BE2C (cell line): ENCODE measurements around the gene MARK4.

Experiments used
- DNase-seq: peaks from one replicate; pipeline ENCODE4 v3.0.0-alpha.2; 2020
- H3K27me3 ChIP-seq: fragments of 250-450 bp; sonication (Bioruptor Pico); 2 replicates; pipeline ENCODE4 v1.5.1; 2020; ENCODE audit warnings: mild to moderate bottlenecking
- H3K36me3 ChIP-seq: fragments of 250-450 bp; sonication (Bioruptor Pico); 2 replicates; pipeline ENCODE4 v1.5.1; 2020; ENCODE audit warnings: mild to moderate bottlenecking
- H3K4me1 ChIP-seq: fragments of 250-450 bp; sonication (Bioruptor Pico); 2 replicates; pipeline ENCODE4 v1.5.1; 2020
- H3K4me3 ChIP-seq: 2 replicates; pipeline ENCODE4 v1.5.1; 2011; ENCODE audit warnings: low read depth, low read length
- H3K9me3 ChIP-seq: fragments of 250-450 bp; sonication (Bioruptor Pico); 2 replicates; pipeline ENCODE4 v1.5.1; 2020
- TF ChIP-seq, protein P1 (sequence below): IDR thresholded peaks from 2 replicates; pipeline ENCODE4 v1.5.1; 2012; ENCODE audit warnings: mild to moderate bottlenecking, low read depth, low read length

The MARK4 gene

DNA sequence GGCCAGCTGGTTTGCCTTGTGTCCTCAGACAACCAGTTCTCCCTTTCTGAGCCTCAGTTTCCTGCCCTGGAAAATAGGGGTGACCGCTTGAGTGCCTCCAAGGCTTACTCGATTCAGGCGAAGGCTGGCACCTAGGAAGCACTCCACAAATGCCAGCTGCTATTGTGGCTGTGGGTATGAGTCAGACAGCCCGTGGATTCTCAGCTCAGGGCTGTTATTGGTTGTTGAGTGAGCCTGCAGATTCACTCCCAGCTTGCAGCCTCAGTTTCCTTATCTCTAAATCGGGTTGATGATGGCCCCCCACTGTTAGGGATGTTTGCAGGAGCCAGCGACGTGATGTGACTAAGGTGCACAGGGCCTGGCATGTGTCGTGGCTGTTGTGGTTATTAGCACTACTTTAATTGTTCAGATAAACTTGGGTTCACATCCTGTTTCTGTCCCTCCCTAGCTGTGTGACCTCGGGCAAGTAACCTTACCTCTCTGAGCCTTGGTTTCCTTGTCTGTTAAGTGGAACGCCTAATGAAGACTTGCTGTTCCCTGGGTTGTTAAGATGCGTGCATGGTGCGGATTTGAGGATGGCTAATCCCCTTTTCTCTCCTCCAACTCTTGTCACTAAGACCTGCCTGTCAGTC lies 2.4 kb downstream of the MARK4 start:
- TF ChIP-seq, protein P1, sequence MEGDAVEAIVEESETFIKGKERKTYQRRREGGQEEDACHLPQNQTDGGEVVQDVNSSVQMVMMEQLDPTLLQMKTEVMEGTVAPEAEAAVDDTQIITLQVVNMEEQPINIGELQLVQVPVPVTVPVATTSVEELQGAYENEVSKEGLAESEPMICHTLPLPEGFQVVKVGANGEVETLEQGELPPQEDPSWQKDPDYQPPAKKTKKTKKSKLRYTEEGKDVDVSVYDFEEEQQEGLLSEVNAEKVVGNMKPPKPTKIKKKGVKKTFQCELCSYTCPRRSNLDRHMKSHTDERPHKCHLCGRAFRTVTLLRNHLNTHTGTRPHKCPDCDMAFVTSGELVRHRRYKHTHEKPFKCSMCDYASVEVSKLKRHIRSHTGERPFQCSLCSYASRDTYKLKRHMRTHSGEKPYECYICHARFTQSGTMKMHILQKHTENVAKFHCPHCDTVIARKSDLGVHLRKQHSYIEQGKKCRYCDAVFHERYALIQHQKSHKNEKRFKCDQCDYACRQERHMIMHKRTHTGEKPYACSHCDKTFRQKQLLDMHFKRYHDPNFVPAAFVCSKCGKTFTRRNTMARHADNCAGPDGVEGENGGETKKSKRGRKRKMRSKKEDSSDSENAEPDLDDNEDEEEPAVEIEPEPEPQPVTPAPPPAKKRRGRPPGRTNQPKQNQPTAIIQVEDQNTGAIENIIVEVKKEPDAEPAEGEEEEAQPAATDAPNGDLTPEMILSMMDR, result no peak
- Histone ChIP-seq H3K4me1 (no peaks in the 10 kb centered on the region), H3K4me3 (no peak overlapping the region), H3K9me3 (no peaks in the 10 kb centered on the region), H3K36me3 (0 out of 2 replicates have a peak, but pooled peaks cover 2% of the 10 kb centered on the region), H3K27me3 (no peaks in the 10 kb centered on the region)
- no peak for DNase-seq

DNA sequence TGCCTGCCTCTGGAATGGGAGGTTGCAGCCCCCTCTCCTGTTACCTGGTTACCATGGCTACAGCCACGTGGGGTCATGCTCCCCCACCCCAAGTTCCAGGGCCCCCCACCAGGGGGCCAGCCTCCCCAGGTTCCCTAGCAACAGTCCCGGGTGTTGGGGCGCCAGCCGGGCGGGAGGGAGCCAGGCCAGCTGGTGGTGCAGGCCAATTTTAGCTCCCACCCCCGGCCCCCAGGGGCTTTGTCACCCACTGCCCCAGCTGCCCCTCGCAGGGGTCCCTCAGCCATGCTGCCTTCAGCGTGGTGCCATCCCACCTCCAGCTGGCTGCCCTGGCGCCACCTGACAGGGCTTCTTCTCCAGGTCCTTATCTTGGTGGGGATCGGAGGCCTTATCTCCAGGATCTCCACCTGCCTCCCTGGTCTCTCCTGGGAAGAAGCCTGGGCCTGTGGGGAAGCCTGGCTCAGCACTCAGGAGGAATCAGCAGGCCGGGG lies 3.0 kb downstream of the MARK4 start:
- DNase-seq, result peak; percentile 23

DNA sequence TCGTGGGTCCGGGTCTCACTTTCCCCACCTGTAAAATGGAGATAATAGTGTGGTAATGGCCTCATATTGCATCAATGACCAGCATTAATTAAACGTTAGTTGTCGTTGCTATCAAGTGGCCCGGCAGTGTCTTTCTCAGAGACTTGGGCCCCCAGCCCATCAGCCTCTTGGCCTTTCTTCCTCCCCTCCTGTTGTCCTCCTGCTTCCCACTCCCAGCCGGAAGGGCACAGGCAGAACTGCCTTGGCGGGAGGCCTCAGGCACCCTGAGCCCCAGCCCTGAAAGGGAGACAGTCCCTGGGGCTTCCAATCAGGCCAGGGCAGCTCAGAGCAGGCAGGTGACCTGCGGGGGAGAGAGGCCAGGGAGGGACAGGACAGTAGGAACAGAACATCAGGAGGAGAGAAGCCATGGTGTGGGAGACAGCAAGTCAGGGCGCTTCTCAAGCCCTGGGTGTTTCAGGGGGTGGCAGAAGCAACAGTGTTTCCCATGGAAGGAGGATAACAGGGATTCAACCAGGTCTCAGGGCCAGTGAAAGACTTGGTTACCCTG lies 4.6 kb downstream of the MARK4 start:
- H3K4me3 ChIP-seq, result no peak overlapping the region
- no peaks in the 10 kb centered on the region for H3K27me3 ChIP-seq
- no peaks in the 10 kb centered on the region for H3K4me1 ChIP-seq
- H3K9me3 ChIP-seq, result no peaks in the 10 kb centered on the region
- TF ChIP-seq, protein P1, result no peak
- no peak for DNase-seq
- peaks cover 5% of the 10 kb centered on the region; the same call in 1 of the 2 replicates for H3K36me3 ChIP-seq

More for the DNA sequence above, 3.0 kb downstream of the MARK4 start:
- no peaks in the 10 kb centered on the region for H3K27me3 ChIP-seq
- no peak overlapping the region for H3K4me3 ChIP-seq
- H3K36me3 ChIP-seq, result peaks cover 5% of the 10 kb centered on the region; the same call in 1 of the 2 replicates
- TF ChIP-seq, protein P1, result peak; percentile 42
- H3K9me3 ChIP-seq, result no peaks in the 10 kb centered on the region
- H3K4me1 ChIP-seq, result no peaks in the 10 kb centered on the region

DNA sequence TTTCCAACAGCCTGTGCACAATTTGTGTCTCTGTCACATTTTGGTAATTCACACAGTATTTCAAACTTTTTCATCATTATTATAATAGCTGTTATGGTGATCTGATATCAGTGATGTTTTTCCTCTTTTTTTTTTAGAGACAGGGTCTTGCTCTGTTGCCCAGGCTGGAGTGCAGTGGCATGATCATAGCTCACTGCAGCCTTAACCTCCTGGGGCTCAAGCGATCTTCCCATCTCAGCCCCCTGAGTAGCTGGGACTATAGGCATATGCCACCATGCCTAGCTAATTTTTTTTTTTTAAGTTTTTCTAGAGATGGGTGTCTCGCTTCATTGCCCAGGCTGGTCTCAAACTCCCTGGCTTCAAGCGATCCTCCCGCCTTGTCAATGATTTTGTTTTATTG lies 5.8 kb downstream of the MARK4 start:
- H3K36me3 ChIP-seq, result peaks cover 5% of the 10 kb centered on the region; the same call in 1 of the 2 replicates
- H3K27me3 ChIP-seq, result no peaks in the 10 kb centered on the region
- H3K4me1 ChIP-seq, result no peaks in the 10 kb centered on the region
- H3K9me3 ChIP-seq, result no peaks in the 10 kb centered on the region
- H3K4me3 ChIP-seq, result no peak overlapping the region
- no peak for DNase-seq
- TF ChIP-seq, protein P1, result no peak

DNA sequence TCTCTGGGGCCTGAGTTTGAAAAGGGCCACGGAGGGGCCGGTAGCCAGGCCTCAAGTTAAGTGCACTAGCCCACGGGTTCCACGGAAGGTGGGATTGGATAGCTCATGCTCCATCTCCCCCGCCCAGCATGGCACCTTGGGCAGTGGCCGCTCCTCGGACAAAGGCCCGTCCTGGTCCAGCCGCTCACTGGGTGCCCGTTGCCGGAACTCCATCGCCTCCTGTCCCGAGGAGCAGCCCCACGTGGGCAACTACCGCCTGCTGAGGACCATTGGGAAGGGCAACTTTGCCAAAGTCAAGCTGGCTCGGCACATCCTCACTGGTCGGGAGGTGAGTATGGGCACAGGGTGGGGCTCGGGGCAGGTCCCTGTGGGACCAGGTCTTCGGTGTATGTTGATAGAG lies 7.8 kb downstream of the MARK4 start:
- DNase-seq, result no peak
- TF ChIP-seq, protein P1, result no peak
- no peaks in the 10 kb centered on the region for H3K9me3 ChIP-seq
- H3K36me3 ChIP-seq, result peaks cover 3% of the 10 kb centered on the region; the same call in 1 of the 2 replicates
- no peak overlapping the region for H3K4me3 ChIP-seq
- H3K4me1 ChIP-seq, result no peaks in the 10 kb centered on the region
- no peaks in the 10 kb centered on the region for H3K27me3 ChIP-seq

DNA sequence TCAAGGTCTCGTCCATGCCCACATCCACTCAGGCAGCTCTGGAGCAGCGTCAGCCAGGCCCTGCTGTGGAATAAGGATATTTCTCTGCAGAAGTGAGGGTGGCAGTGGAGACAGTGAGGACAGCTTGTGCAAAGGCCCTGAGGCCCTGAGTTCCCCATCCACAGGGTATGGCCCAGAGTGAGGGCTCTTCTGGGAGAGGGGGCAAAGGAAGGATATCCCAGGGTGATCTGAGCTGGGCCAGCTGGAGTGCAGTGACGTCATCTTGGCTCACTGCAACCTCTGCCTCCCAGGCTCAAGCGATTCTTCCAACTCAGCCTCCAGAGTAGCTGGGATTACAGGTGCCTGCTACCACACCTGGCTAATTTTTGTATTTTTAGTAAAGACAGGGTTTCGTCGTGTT lies 11.5 kb downstream of the MARK4 start:
- Histone ChIP-seq H3K36me3 (peaks cover 3% of the 10 kb centered on the region; the same call in 1 of the 2 replicates), H3K9me3 (no peaks in the 10 kb centered on the region), H3K4me3 (no peak overlapping the region), H3K4me1 (no peaks in the 10 kb centered on the region), H3K27me3 (no peaks in the 10 kb centered on the region)
- TF ChIP-seq, protein P1, result no peak
- DNase-seq, result no peak
